ENCODE data around the gene MAPRE2.

DNA sequence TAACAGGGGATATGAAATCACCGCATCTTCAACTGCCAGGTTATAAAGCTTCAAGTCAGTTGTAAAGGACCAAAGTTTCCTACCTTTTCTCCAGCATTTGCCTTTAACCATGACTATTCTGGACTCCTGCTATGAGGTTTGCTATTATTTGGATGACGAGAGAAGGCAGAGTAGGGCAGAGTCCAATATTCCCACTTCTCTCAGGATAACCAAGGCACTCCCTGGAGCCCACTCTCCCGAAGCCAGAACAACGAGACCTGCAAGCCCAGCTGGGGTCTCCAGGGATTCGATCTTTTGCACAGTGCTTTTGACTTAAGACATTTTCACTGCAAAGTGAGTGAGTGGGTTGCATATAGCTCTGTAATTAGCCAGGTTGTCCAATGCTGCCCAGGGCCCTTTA, 122.5 kb downstream of the MAPRE2 start:
- no peak for TF ChIP-seq EZH2 (IDR thresholded peaks at IDR 0.05; ENCODE audit: borderline replicate concordance, low read length)
- TF ChIP-seq, protein P1, sequence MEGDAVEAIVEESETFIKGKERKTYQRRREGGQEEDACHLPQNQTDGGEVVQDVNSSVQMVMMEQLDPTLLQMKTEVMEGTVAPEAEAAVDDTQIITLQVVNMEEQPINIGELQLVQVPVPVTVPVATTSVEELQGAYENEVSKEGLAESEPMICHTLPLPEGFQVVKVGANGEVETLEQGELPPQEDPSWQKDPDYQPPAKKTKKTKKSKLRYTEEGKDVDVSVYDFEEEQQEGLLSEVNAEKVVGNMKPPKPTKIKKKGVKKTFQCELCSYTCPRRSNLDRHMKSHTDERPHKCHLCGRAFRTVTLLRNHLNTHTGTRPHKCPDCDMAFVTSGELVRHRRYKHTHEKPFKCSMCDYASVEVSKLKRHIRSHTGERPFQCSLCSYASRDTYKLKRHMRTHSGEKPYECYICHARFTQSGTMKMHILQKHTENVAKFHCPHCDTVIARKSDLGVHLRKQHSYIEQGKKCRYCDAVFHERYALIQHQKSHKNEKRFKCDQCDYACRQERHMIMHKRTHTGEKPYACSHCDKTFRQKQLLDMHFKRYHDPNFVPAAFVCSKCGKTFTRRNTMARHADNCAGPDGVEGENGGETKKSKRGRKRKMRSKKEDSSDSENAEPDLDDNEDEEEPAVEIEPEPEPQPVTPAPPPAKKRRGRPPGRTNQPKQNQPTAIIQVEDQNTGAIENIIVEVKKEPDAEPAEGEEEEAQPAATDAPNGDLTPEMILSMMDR (IDR thresholded peaks at IDR 0.05; ENCODE audit: low read length) = no peak

Data from OCI-LY1 (cell line).